GM12878 (cell line): ENCODE data around the gene SGCB. TPM values are rescaled to one million over a fixed set of nuclear protein-coding genes. Genes with fewer than 3 reads are reported as not detected.

ENCODE experiments used
- ATAC-seq: fragments of 200-7000 bp; cut with Tn5 transposase; 3 replicates; pipeline ENCODE4 v1.9.1; 2020; ENCODE audit warnings: mild to moderate bottlenecking, moderate library complexity
- BruUV-seq: library from RNA; stranded (reverse); fragments of 400-500 nt; replicated peaks from 2 replicates; lab custom pipeline; 2021; lab: Mats Ljungman, UMichigan
- CTCF ChIA-PET: fragments of 300-600 bp; sonication (Branson Sonifier 250); formaldehyde crosslinking; extraction: SDS; loops from one replicate; lab custom pipeline; 2021; ENCODE audit warnings: inconsistent platforms; lab: Yijun Ruan, JAX
- POLR2A ChIA-PET: fragments of 350-600 bp; formaldehyde crosslinking; extraction: SDS; loops from one replicate; lab custom pipeline; 2021; ENCODE audit warnings: inconsistent platforms; lab: Charles Lee
- RAD21 ChIA-PET: fragments of 300-600 bp; sonication (Branson Sonifier 250); formaldehyde crosslinking; loops from one replicate; lab custom pipeline; 2023; ENCODE audit warnings: antibody characterized with exemption; ENCODE audit not compliant: unreplicated experiment; lab: Charles Lee
- SMC1A ChIA-PET: fragments of 300-600 bp; sonication (Branson Sonifier 250); formaldehyde crosslinking; loops from one replicate; lab custom pipeline; 2023; ENCODE audit not compliant: unreplicated experiment, uncharacterized antibody; lab: Charles Lee
- DNase-seq: peaks from one replicate; pipeline ENCODE4 v3.0.0-alpha.2; 2011; ENCODE audit warnings: low read depth, low spot score
- FAIRE-seq: peaks from 3 replicates; lab custom pipeline; 2011; peaks lifted over from hg19 to GRCh38; lab: Jason Lieb, UNC
- H2AFZ ChIP-seq: 2 replicates; pipeline ENCODE4 v1.6.0; 2011; ENCODE audit warnings: low read depth, low read length, control low read depth; ENCODE audit not compliant: control insufficient read depth
- H3K27ac ChIP-seq: 2 replicates; pipeline ENCODE4 v1.5.1; 2011; ENCODE audit warnings: control low read depth; ENCODE audit not compliant: control insufficient read depth, insufficient read depth
- H3K27me3 ChIP-seq, 2 experiments: replicated peaks in 1 of 2; 2 replicates each; pipeline versions ENCODE4 v1.6.0 to v1.6.1; 2011; ENCODE audit warnings: low read length in 1 of 2; ENCODE audit not compliant: control insufficient read depth in 2 of 2, insufficient read depth in 2 of 2
- H3K36me3 ChIP-seq, 2 experiments: 2 replicates each; pipeline ENCODE4 v1.5.1; 2011; ENCODE audit warnings: low read length in 1 of 2; ENCODE audit not compliant: control insufficient read depth in 2 of 2, insufficient read depth in 2 of 2
- H3K4me1 ChIP-seq: 2 replicates; pipeline ENCODE4 v1.6.1; 2011; ENCODE audit warnings: mild to moderate bottlenecking, low read length, moderate library complexity, mixed read lengths; ENCODE audit not compliant: control insufficient read depth, insufficient read depth
- H3K4me2 ChIP-seq: 2 replicates; pipeline ENCODE4 v1.6.0; 2011; ENCODE audit warnings: control low read depth; ENCODE audit not compliant: control insufficient read depth, insufficient read depth
- H3K4me3 ChIP-seq: fragments of 200-600 bp; sonication (generic); 2 replicates; pipeline ENCODE4 v1.5.1; 2016
- H3K79me2 ChIP-seq: 2 replicates; pipeline ENCODE4 v1.6.0; 2011; ENCODE audit warnings: low read length; ENCODE audit not compliant: control insufficient read depth, insufficient read depth
- H3K9ac ChIP-seq: 2 replicates; pipeline ENCODE4 v1.8.0; 2011; ENCODE audit warnings: low read length, control low read depth, mixed read lengths; ENCODE audit not compliant: control insufficient read depth, insufficient read depth
- H3K9me3 ChIP-seq: replicated peaks from 3 replicates; pipeline ENCODE4 v1.5.1; 2011; ENCODE audit warnings: mild to moderate bottlenecking, low read length; ENCODE audit not compliant: control insufficient read depth, insufficient read depth
- H4K20me1 ChIP-seq: 2 replicates; pipeline ENCODE4 v1.6.0; 2011; ENCODE audit not compliant: control insufficient read depth, insufficient read depth
- ATF2 ChIP-seq: IDR thresholded peaks from 2 replicates; pipeline ENCODE4 v1.6.1; 2012; ENCODE audit warnings: low read length, inconsistent platforms
- BCLAF1 ChIP-seq: fragments of 450-650 bp; IDR thresholded peaks from 2 replicates; pipeline ENCODE4 v1.6.1; 2017; ENCODE audit warnings: antibody characterized with exemption, mild to moderate bottlenecking, moderate library complexity
- BHLHE40 ChIP-seq, 2 experiments: fragments of 450-650 bp in 1 of 2; IDR thresholded peaks; 2 replicates each; pipeline ENCODE4 v1.6.1; 2011 to 2017; ENCODE audit warnings: low read depth in 2 of 2, borderline replicate concordance in 1 of 2, improper control_type of control experiment in 1 of 2, low read length in 1 of 2, mild to moderate bottlenecking in 1 of 2
- CBX5 ChIP-seq: sonication (generic); IDR thresholded peaks from 2 replicates; pipeline ENCODE4 v1.6.1; 2016; ENCODE audit warnings: low read depth, moderate library complexity, mild to moderate bottlenecking, inconsistent platforms
- CHD2 ChIP-seq: IDR thresholded peaks from 2 replicates; pipeline ENCODE4 v1.6.1; 2011; ENCODE audit warnings: low read depth, low read length, improper control_type of control experiment, borderline replicate concordance
- CREM ChIP-seq: IDR thresholded peaks from 2 replicates; pipeline ENCODE4 v1.6.1; 2014; ENCODE audit warnings: antibody characterized with exemption, low read depth
- CTCF ChIP-seq, 3 experiments: IDR thresholded peaks in 2 of 3; conservative IDR thresholded peaks in 1 of 3; 2 replicates each; pipeline ENCODE4 v1.5.1; 2011; ENCODE audit warnings: low read depth in 3 of 3, low read length in 3 of 3, mild to moderate bottlenecking in 3 of 3, control low read depth in 2 of 3, moderate library complexity in 2 of 3, inconsistent platforms in 1 of 3, mixed read lengths in 1 of 3; ENCODE audit not compliant: control insufficient read depth in 2 of 3, insufficient read depth in 1 of 3; ENCODE audit errors: extremely low read depth in 1 of 3
- DPF2 ChIP-seq: fragments of 450-650 bp; IDR thresholded peaks from 2 replicates; pipeline ENCODE4 v1.6.1; 2017; ENCODE audit warnings: mild to moderate bottlenecking
- EP300 ChIP-seq, 2 experiments: fragments of 150-350 bp in 1 of 2; IDR thresholded peaks; 2 replicates each; pipeline ENCODE4 v1.6.1; 2011 to 2012; ENCODE audit warnings: low read depth in 2 of 2, low read length in 2 of 2, borderline replicate concordance in 1 of 2, improper control_type of control experiment in 1 of 2, inconsistent platforms in 1 of 2; ENCODE audit not compliant: control insufficient read depth in 1 of 2
- FOS ChIP-seq: IDR thresholded peaks from 3 replicates; pipeline ENCODE4 v1.6.1; 2011; ENCODE audit warnings: borderline replicate concordance; ENCODE audit not compliant: insufficient read length; ENCODE audit errors: extremely low read depth
- HCFC1 ChIP-seq: fragments of 150-350 bp; IDR thresholded peaks from 2 replicates; pipeline ENCODE4 v1.6.1; 2014; ENCODE audit warnings: low read length
- NR2F1 ChIP-seq: fragments of 450-650 bp; conservative IDR thresholded peaks from 2 replicates; pipeline ENCODE4 v1.6.1; 2017; ENCODE audit warnings: mild to moderate bottlenecking
- POLR2A ChIP-seq: IDR thresholded peaks from 2 replicates; pipeline ENCODE4 v1.6.1; 2011; ENCODE audit warnings: low read depth, mild to moderate bottlenecking, low read length
- RAD51 ChIP-seq: fragments of 450-650 bp; IDR thresholded peaks from 2 replicates; pipeline ENCODE4 v1.6.1; 2016; ENCODE audit warnings: moderate library complexity, mild to moderate bottlenecking, inconsistent platforms
- RUNX3 ChIP-seq: IDR thresholded peaks from 2 replicates; pipeline ENCODE4 v1.6.1; 2012; ENCODE audit warnings: low read length, inconsistent platforms
- SKIL ChIP-seq: fragments of 450-650 bp; IDR thresholded peaks from 2 replicates; pipeline ENCODE4 v1.6.1; 2017; ENCODE audit warnings: mild to moderate bottlenecking, low read depth, inconsistent platforms; ENCODE audit not compliant: poor library complexity, severe bottlenecking
- ZNF622 ChIP-seq: fragments of 450-650 bp; IDR thresholded peaks from 2 replicates; pipeline ENCODE4 v1.6.1; 2017; ENCODE audit warnings: mild to moderate bottlenecking, inconsistent platforms
- WGBS: methylation state at CpG from one replicate; pipeline ENCODE4 v1.1.6; 2016; ENCODE audit warnings: low lambda C conversion rate; ENCODE audit not compliant: insufficient replicate concordance, insufficient coverage; ENCODE audit errors: missing lambda C conversion rate; 5-methylcytosine and 5-hydroxymethylcytosine counted together
- in situ Hi-C: fragments of 300-500 bp; cut with MboI; formaldehyde crosslinking; loops from 9 replicates; pipeline ENCODE4 v1.14.3; 2018; ENCODE audit warnings: mixed read lengths
- intact Hi-C: fragments of 100-400 bp; cut with micrococcal nuclease; formaldehyde crosslinking; loops from one replicate; pipeline ENCODE4 v1.14.2; 2022; ENCODE audit not compliant: unreplicated experiment
- polyA plus RNA-seq, 11 experiments: library from polyadenylated mRNA; depleted of rRNA in 4 of 11; unstranded in 6 of 11; stranded (reverse) in 5 of 11; fragments of >200 nt; fragmentation: Nextera tagmentation in 4 of 11; fragmentation: Illumina TruSeq in 1 of 11; extraction: Ambion mirVana in 4 of 11; extraction: Trizol in 1 of 11; gene quantifications; 1 replicate in 1 of 11; 2 replicates in 10 of 11; pipeline versions ENCODE4 v1.2.1 to v1.2.3, GENCODE V29; 2011 to 2016; ENCODE audit warnings: inconsistent platforms in 2 of 11, missing spikeins in 2 of 11, low read depth in 1 of 11
- total RNA-seq, 4 experiments: library from RNA; depleted of rRNA in 3 of 4; stranded (reverse); fragments of >200 nt in 3 of 4; fragmentation: Illumina TruSeq in 1 of 4; extraction: Trizol in 1 of 4; gene quantifications; 2 replicates each; pipeline versions ENCODE4 v1.2.1 to v1.2.3, GENCODE V29; 2013 to 2021

Gene SGCB
- total and polyA plus RNA-seq, 10 of the 15 experiments (the other 5 are each of a cell fraction or from before 2014, with no cell fraction given), result 4.7 to 13.2 (median 7.4) TPM

GRCh38 chr4:52076731-52077130, 38.6 kb upstream of the SGCB start:
- Histone ChIP-seq H3K27ac (no peak overlapping the region), H3K4me2 (no peak overlapping the region), H3K9me3 (no peaks in the 10 kb centered on the region), H3K9ac (no peak overlapping the region), H3K4me1 (no peaks in the 10 kb centered on the region), H3K79me2 (no peaks in the 10 kb centered on the region), H2AFZ (no peak overlapping the region), H3K4me3 (no peak overlapping the region), H3K27me3 (peaks cover 0 to 3% of the 10 kb centered on the region in 2 experiments; a peak in 2 of 4 replicates), H4K20me1 (no peaks in the 10 kb centered on the region), H3K36me3 (no peaks in the 10 kb centered on the region)
- RAD21 ChIA-PET, result no interaction called here
- in situ Hi-C loops (no loop called here), intact Hi-C loops (no loop called here)
- CTCF ChIA-PET, result no interaction called here
- ATAC-seq, result no peak
- no TSS peak for BruUV-seq
- 51% methylated on average over 26 of the region's 26 CpGs for WGBS
- POLR2A ChIA-PET, result no interaction called here
- no peak for DNase-seq
- SMC1A ChIA-PET, result no interaction called here
- FAIRE-seq, result no peak
- TF ChIP-seq DPF2, result no peak
- TF ChIP-seq FOS, result no peak
- no peak for TF ChIP-seq CREM
- no peak for TF ChIP-seq BHLHE40 (IDR thresholded peaks at IDR 0.05; ENCODE audit: borderline replicate concordance in 1 of 2, low read depth in 2 of 2, low read length in 1 of 2)
- no peak for TF ChIP-seq HCFC1
- no peak for TF ChIP-seq ATF2
- no peak for TF ChIP-seq RAD51
- no peak for TF ChIP-seq NR2F1
- no peak for TF ChIP-seq SKIL
- no peak for TF ChIP-seq BCLAF1
- TF ChIP-seq EP300 (IDR thresholded peaks at IDR 0.05; ENCODE audit: borderline replicate concordance in 1 of 2, control insufficient read depth in 1 of 2, low read depth in 2 of 2, low read length in 2 of 2), result no peak
- no peak for TF ChIP-seq CTCF (IDR thresholded peaks at IDR 0.05 in 2 of 3, conservative IDR thresholded peaks at IDR 0.05 in 1 of 3; ENCODE audit: control insufficient read depth in 2 of 3, extremely low read depth in 1 of 3, insufficient read depth in 1 of 3, low read depth in 3 of 3, low read length in 3 of 3)
- TF ChIP-seq RUNX3, result no peak
- TF ChIP-seq ZNF622, result no peak
- TF ChIP-seq CHD2, result no peak
- no peak for TF ChIP-seq POLR2A
- TF ChIP-seq CBX5, result no peak
